ENCODE measurements around the gene NPC1. TPM values are rescaled to one million over a fixed set of nuclear protein-coding genes. Genes with fewer than 3 reads are reported as not detected.

The NPC1 gene
- total RNA-seq, 1 donor from 2014 or later, result 40.1 TPM

GRCh38 chr18:23526501-23527063 is 59.7 kb downstream of the NPC1 start:
- Mint-ChIP-seq H3K36me3 (ENCODE audit: unreplicated experiment) (peaks cover 55% of the 10 kb centered on the region), H3K9me3 (ENCODE audit: unreplicated experiment) (no peaks in the 10 kb centered on the region), H3K4me1 (ENCODE audit: unreplicated experiment) (peaks cover 7% of the 10 kb centered on the region), H3K27me3 (ENCODE audit: unreplicated experiment) (no peaks in the 10 kb centered on the region), H3K4me3 (ENCODE audit: unreplicated experiment) (no peak overlapping the region), H3K27ac (ENCODE audit: unreplicated experiment) (no peak overlapping the region)
- no peak for DNase-seq (ENCODE audit: extremely low spot score, unreplicated experiment)
- TF ChIP-seq, protein P1, sequence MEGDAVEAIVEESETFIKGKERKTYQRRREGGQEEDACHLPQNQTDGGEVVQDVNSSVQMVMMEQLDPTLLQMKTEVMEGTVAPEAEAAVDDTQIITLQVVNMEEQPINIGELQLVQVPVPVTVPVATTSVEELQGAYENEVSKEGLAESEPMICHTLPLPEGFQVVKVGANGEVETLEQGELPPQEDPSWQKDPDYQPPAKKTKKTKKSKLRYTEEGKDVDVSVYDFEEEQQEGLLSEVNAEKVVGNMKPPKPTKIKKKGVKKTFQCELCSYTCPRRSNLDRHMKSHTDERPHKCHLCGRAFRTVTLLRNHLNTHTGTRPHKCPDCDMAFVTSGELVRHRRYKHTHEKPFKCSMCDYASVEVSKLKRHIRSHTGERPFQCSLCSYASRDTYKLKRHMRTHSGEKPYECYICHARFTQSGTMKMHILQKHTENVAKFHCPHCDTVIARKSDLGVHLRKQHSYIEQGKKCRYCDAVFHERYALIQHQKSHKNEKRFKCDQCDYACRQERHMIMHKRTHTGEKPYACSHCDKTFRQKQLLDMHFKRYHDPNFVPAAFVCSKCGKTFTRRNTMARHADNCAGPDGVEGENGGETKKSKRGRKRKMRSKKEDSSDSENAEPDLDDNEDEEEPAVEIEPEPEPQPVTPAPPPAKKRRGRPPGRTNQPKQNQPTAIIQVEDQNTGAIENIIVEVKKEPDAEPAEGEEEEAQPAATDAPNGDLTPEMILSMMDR (IDR thresholded peaks at IDR 0.05), result no peak

- peak overlapping the region; percentile 6 for H3K27ac Mint-ChIP-seq (ENCODE audit: unreplicated experiment)
- no peak for DNase-seq (ENCODE audit: extremely low spot score, unreplicated experiment)
- TF ChIP-seq, protein P1 (IDR thresholded peaks at IDR 0.05), result no peak
- no peak overlapping the region for H3K4me3 Mint-ChIP-seq (ENCODE audit: unreplicated experiment)
- H3K27me3 Mint-ChIP-seq (ENCODE audit: unreplicated experiment), result no peaks in the 10 kb centered on the region
- peaks cover 55% of the 10 kb centered on the region for H3K36me3 Mint-ChIP-seq (ENCODE audit: unreplicated experiment)
- no peaks in the 10 kb centered on the region for H3K9me3 Mint-ChIP-seq (ENCODE audit: unreplicated experiment)
- H3K4me1 Mint-ChIP-seq (ENCODE audit: unreplicated experiment), result peaks cover 7% of the 10 kb centered on the region
These were observed 62.0 kb downstream of the NPC1 start for GRCh38 chr18:23524213-23524707.

DNA sequence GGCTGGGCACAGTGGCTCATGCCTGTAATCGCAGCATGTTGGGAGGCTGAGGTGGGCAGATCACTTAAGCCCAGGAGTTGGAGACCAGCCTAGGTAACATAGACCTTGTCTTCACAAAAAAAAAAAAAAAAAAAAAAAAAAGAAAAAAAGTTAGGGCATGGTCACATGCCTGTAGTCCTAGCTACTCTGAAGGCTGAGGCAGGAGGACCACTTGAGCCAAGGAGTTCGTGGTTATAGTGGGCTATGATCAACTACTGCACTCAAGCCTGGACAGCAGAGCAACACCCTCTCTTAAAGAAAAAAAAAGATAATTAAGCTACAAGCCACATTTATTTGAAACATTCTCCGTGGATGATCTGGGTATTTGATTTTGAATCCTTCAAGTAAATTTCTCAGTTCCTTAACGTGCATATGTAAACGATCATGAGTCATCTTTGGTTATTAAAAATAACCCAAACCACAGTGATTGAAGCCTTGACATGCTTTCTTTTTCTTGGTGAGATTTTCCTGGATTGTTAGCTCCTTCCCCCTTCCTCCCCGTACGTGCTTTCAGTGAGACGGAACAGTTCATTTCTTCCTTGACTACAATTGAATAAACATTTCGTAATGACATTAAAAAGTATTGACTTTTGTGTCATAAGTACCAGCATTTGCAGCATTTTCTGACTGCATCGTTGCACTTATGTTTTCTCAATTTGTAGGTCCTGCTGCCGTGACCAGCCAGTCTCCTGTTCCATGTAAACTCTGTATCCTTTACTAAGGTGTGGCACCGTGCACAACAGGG is 62.7 kb downstream of the NPC1 start:
- H3K4me1 Mint-ChIP-seq (ENCODE audit: unreplicated experiment), result peaks cover 7% of the 10 kb centered on the region
- no peak for DNase-seq (ENCODE audit: extremely low spot score, unreplicated experiment)
- peaks cover 53% of the 10 kb centered on the region for H3K36me3 Mint-ChIP-seq (ENCODE audit: unreplicated experiment)

GRCh38 chr18:23521907-23522306 is 64.4 kb downstream of the NPC1 start:
- Mint-ChIP-seq H3K36me3 (ENCODE audit: unreplicated experiment) (peaks cover 58% of the 10 kb centered on the region), H3K27me3 (ENCODE audit: unreplicated experiment) (no peaks in the 10 kb centered on the region), H3K4me3 (ENCODE audit: unreplicated experiment) (no peak overlapping the region), H3K9me3 (ENCODE audit: unreplicated experiment) (no peaks in the 10 kb centered on the region), H3K27ac (ENCODE audit: unreplicated experiment) (no peak overlapping the region), H3K4me1 (ENCODE audit: unreplicated experiment) (peaks cover 7% of the 10 kb centered on the region)
- DNase-seq (ENCODE audit: extremely low spot score, unreplicated experiment), result no peak
- TF ChIP-seq, protein P1 (IDR thresholded peaks at IDR 0.05), result no peak

More for the DNA sequence above, 62.7 kb downstream of the NPC1 start:
- Mint-ChIP-seq H3K9me3 (ENCODE audit: unreplicated experiment) (no peaks in the 10 kb centered on the region), H3K27ac (ENCODE audit: unreplicated experiment) (peak overlapping the region; percentile 6), H3K27me3 (ENCODE audit: unreplicated experiment) (no peaks in the 10 kb centered on the region), H3K4me3 (ENCODE audit: unreplicated experiment) (no peak overlapping the region)
- TF ChIP-seq, protein P1 (IDR thresholded peaks at IDR 0.05), result no peak

GRCh38 chr18:23521271-23521670 is 65.0 kb downstream of the NPC1 start:
- TF ChIP-seq, protein P1 (IDR thresholded peaks at IDR 0.05), result no peak
- peaks cover 7% of the 10 kb centered on the region for H3K4me1 Mint-ChIP-seq (ENCODE audit: unreplicated experiment)
- H3K27ac Mint-ChIP-seq (ENCODE audit: unreplicated experiment), result no peak overlapping the region
- DNase-seq (ENCODE audit: extremely low spot score, unreplicated experiment), result no peak
- H3K36me3 Mint-ChIP-seq (ENCODE audit: unreplicated experiment), result peaks cover 53% of the 10 kb centered on the region
- no peak overlapping the region for H3K4me3 Mint-ChIP-seq (ENCODE audit: unreplicated experiment)
- H3K9me3 Mint-ChIP-seq (ENCODE audit: unreplicated experiment), result no peaks in the 10 kb centered on the region
- H3K27me3 Mint-ChIP-seq (ENCODE audit: unreplicated experiment), result no peaks in the 10 kb centered on the region

All from osteocyte (in vitro differentiated cells).